GM23338 (cell line): ENCODE results near the gene DOCK4. TPM values are rescaled to one million over a fixed set of nuclear protein-coding genes. Genes with fewer than 3 reads are reported as not detected.

ENCODE experiments used
- ATAC-seq: fragments of 200-7000 bp; cut with Tn5 transposase; 3 replicates; pipeline ENCODE4 v1.9.1; 2020
- DNase-seq: peaks from one replicate; pipeline ENCODE4 v3.0.0-alpha.2; 2015; ENCODE audit warnings: low spot score
- H2AFZ ChIP-seq: fragments of 200-600 bp; sonication (generic); 2 replicates; pipeline ENCODE4 v1.8.0; 2016; ENCODE audit warnings: antibody characterized with exemption, mild to moderate bottlenecking, moderate library complexity
- H3F3A ChIP-seq: fragments of 200-600 bp; sonication (generic); replicated peaks from 2 replicates; pipeline ENCODE4 v1.8.0; 2017; ENCODE audit warnings: antibody characterized with exemption, mixed run types, low read depth
- H3K27ac ChIP-seq: fragments of 200-600 bp; sonication (generic); 2 replicates; pipeline ENCODE4 v1.6.1; 2016; ENCODE audit warnings: low read depth
- H3K27me3 ChIP-seq: fragments of 200-600 bp; sonication (generic); 2 replicates; pipeline ENCODE4 v1.8.0; 2016; ENCODE audit warnings: mild to moderate bottlenecking, mixed run types, moderate library complexity; ENCODE audit not compliant: insufficient read depth
- H3K36me3 ChIP-seq: fragments of 200-600 bp; sonication (generic); 2 replicates; pipeline ENCODE4 v1.8.0; 2016; ENCODE audit warnings: mild to moderate bottlenecking; ENCODE audit not compliant: insufficient read depth
- H3K4me1 ChIP-seq: fragments of 200-600 bp; sonication (generic); 2 replicates; pipeline ENCODE4 v1.8.0; 2016; ENCODE audit warnings: mild to moderate bottlenecking, moderate library complexity; ENCODE audit not compliant: insufficient read depth
- H3K4me2 ChIP-seq: fragments of 200-600 bp; sonication (generic); 2 replicates; pipeline ENCODE4 v1.7.1; 2017; ENCODE audit warnings: mixed run types
- H3K4me3 ChIP-seq: fragments of 200-600 bp; sonication (generic); 2 replicates; pipeline ENCODE4 v1.6.1; 2016; ENCODE audit warnings: mixed run types
- H3K79me2 ChIP-seq: fragments of 200-600 bp; sonication (generic); replicated peaks from 2 replicates; pipeline ENCODE4 v1.8.0; 2017; ENCODE audit warnings: mild to moderate bottlenecking; ENCODE audit not compliant: insufficient read depth
- H3K9me2 ChIP-seq: fragments of 200-600 bp; sonication (generic); 2 replicates; pipeline ENCODE4 v1.8.0; 2017; ENCODE audit not compliant: insufficient read depth
- H4K20me1 ChIP-seq: fragments of 200-600 bp; sonication (generic); replicated peaks from 2 replicates; pipeline ENCODE4 v1.8.0; 2017; ENCODE audit warnings: mild to moderate bottlenecking; ENCODE audit not compliant: insufficient read depth
- H3K27ac Mint-ChIP-seq: 2 replicates; pipeline ENCODE4 v1.8.0; 2020; ENCODE audit warnings: inconsistent platforms, mild to moderate bottlenecking, moderate library complexity, mixed read lengths
- H3K27me3 Mint-ChIP-seq: 3 replicates; pipeline ENCODE4 v1.8.0; 2022; ENCODE audit warnings: low read depth, mild to moderate bottlenecking, moderate library complexity, mixed read lengths, inconsistent platforms; ENCODE audit not compliant: insufficient read depth, poor library complexity
- H3K36me3 Mint-ChIP-seq: 3 replicates; pipeline ENCODE4 v1.8.0; 2021; ENCODE audit warnings: low read depth, mild to moderate bottlenecking, inconsistent platforms, moderate library complexity, mixed read lengths
- H3K4me1 Mint-ChIP-seq: 3 replicates; pipeline ENCODE4 v1.8.0; 2020; ENCODE audit warnings: mild to moderate bottlenecking, inconsistent platforms, mixed read lengths
- H3K4me3 Mint-ChIP-seq: 3 replicates; pipeline ENCODE4 v1.8.0; 2021; ENCODE audit warnings: moderate library complexity, mild to moderate bottlenecking, inconsistent platforms, mixed read lengths
- H3K9me3 Mint-ChIP-seq: 3 replicates; pipeline ENCODE4 v1.8.0; 2020; ENCODE audit warnings: moderate library complexity, mild to moderate bottlenecking, inconsistent platforms, mixed read lengths
- CREB1 ChIP-seq: fragments of 250-450 bp; sonication (Bioruptor Pico); IDR thresholded peaks from 2 replicates; pipeline ENCODE4 v1.5.0; 2020; ENCODE audit warnings: low read depth, mild to moderate bottlenecking, moderate library complexity
- ETS1 ChIP-seq: IDR thresholded peaks from 2 replicates; pipeline ENCODE4 v1.6.1; 2016; ENCODE audit warnings: antibody characterized with exemption
- EZH2 ChIP-seq: fragments of 200-600 bp; sonication (generic); IDR thresholded peaks from one replicate; pipeline ENCODE4 v1.8.0; 2017; ENCODE audit warnings: antibody characterized with exemption, mild to moderate bottlenecking, low read depth; ENCODE audit not compliant: unreplicated experiment
- STAT1 ChIP-seq: IDR thresholded peaks from one replicate; pipeline ENCODE4 v1.6.1; 2016; ENCODE audit warnings: antibody characterized with exemption; ENCODE audit not compliant: unreplicated experiment
- ZNF331 ChIP-seq: fragments of 250-450 bp; sonication (Bioruptor Pico); IDR thresholded peaks from 2 replicates; pipeline ENCODE4 v1.5.0; 2020; ENCODE audit warnings: low read depth, mild to moderate bottlenecking, moderate library complexity
- polyA plus RNA-seq: library from polyadenylated mRNA; unstranded; fragments of >200 nt; fragmentation: Nextera tagmentation; extraction: Ambion mirVana; gene quantifications from 2 replicates; pipeline ENCODE4 v1.2.1, GENCODE V29; 2016
- total RNA-seq: library from RNA; depleted of rRNA; stranded (reverse); fragments of >200 nt; shearing (Covaris generic); gene quantifications from 2 replicates; pipeline ENCODE4 v1.2.3, GENCODE V29; 2014
- TF ChIP-seq, protein P1 (sequence below): fragments of 250-450 bp; sonication (Bioruptor Pico); IDR thresholded peaks from 2 replicates; pipeline ENCODE4 v1.5.0; 2020; ENCODE audit warnings: mild to moderate bottlenecking, moderate library complexity
- TF ChIP-seq, protein P2 (sequence below): IDR thresholded peaks from one replicate; pipeline ENCODE4 v1.6.1; 2018; ENCODE audit warnings: antibody characterized with exemption; ENCODE audit not compliant: unreplicated experiment

The DOCK4 gene
- total and polyA plus RNA-seq, 2 experiments from 2014 or later = 6.3 to 33.8 TPM

GRCh38 chr7:112255388-112255720 is 49.2 kb upstream of the DOCK4 start (continued):
- no peak for TF ChIP-seq ETS1
- TF ChIP-seq, protein P1, sequence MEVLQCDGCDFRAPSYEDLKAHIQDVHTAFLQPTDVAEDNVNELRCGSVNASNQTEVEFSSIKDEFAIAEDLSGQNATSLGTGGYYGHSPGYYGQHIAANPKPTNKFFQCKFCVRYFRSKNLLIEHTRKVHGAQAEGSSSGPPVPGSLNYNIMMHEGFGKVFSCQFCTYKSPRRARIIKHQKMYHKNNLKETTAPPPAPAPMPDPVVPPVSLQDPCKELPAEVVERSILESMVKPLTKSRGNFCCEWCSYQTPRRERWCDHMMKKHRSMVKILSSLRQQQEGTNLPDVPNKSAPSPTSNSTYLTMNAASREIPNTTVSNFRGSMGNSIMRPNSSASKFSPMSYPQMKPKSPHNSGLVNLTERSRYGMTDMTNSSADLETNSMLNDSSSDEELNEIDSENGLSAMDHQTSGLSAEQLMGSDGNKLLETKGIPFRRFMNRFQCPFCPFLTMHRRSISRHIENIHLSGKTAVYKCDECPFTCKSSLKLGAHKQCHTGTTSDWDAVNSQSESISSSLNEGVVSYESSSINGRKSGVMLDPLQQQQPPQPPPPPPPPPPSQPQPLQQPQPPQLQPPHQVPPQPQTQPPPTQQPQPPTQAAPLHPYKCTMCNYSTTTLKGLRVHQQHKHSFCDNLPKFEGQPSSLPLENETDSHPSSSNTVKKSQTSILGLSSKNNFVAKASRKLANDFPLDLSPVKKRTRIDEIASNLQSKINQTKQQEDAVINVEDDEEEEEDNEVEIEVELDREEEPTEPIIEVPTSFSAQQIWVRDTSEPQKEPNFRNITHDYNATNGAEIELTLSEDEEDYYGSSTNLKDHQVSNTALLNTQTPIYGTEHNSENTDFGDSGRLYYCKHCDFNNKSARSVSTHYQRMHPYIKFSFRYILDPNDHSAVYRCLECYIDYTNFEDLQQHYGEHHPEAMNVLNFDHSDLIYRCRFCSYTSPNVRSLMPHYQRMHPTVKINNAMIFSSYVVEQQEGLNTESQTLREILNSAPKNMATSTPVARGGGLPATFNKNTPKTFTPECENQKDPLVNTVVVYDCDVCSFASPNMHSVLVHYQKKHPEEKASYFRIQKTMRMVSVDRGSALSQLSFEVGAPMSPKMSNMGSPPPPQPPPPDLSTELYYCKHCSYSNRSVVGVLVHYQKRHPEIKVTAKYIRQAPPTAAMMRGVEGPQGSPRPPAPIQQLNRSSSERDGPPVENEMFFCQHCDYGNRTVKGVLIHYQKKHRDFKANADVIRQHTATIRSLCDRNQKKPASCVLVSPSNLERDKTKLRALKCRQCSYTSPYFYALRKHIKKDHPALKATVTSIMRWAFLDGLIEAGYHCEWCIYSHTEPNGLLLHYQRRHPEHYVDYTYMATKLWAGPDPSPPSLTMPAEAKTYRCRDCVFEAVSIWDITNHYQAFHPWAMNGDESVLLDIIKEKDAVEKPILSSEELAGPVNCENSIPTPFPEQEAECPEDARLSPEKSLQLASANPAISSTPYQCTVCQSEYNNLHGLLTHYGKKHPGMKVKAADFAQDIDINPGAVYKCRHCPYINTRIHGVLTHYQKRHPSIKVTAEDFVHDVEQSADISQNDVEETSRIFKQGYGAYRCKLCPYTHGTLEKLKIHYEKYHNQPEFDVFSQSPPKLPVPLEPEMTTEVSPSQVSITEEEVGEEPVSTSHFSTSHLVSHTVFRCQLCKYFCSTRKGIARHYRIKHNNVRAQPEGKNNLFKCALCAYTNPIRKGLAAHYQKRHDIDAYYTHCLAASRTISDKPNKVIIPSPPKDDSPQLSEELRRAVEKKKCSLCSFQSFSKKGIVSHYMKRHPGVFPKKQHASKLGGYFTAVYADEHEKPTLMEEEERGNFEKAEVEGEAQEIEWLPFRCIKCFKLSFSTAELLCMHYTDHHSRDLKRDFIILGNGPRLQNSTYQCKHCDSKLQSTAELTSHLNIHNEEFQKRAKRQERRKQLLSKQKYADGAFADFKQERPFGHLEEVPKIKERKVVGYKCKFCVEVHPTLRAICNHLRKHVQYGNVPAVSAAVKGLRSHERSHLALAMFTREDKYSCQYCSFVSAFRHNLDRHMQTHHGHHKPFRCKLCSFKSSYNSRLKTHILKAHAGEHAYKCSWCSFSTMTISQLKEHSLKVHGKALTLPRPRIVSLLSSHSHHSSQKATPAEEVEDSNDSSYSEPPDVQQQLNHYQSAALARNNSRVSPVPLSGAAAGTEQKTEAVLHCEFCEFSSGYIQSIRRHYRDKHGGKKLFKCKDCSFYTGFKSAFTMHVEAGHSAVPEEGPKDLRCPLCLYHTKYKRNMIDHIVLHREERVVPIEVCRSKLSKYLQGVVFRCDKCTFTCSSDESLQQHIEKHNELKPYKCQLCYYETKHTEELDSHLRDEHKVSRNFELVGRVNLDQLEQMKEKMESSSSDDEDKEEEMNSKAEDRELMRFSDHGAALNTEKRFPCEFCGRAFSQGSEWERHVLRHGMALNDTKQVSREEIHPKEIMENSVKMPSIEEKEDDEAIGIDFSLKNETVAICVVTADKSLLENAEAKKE (CRISPR knock-in tag) = no peak
- TF ChIP-seq STAT1 = no peak
- TF ChIP-seq CREB1 (CRISPR knock-in tag) = no peak

- no peaks in the 10 kb centered on the region for H3K9me2 ChIP-seq
- no peaks in the 10 kb centered on the region for H3K36me3 ChIP-seq
- peak overlapping the region; percentile 10; the same call in 1 of the 2 replicates for H3K4me2 ChIP-seq
- H2AFZ ChIP-seq = no peak overlapping the region
- Mint-ChIP-seq H3K4me3 (no peak overlapping the region), H3K36me3 (no peaks in the 10 kb centered on the region), H3K4me1 (peaks cover 61% of the 10 kb centered on the region), H3K9me3 (no peaks in the 10 kb centered on the region), H3K27me3 (peaks cover 4% of the 10 kb centered on the region), H3K27ac (0 out of 2 replicates have a peak overlapping the region, but pooled peaks have one; percentile 13)
- H3F3A ChIP-seq = no peaks in the 10 kb centered on the region
- DNase-seq (no peak), ATAC-seq (no peak)
- H3K27ac ChIP-seq = no peak overlapping the region
- peaks cover 70% of the 10 kb centered on the region for H3K79me2 ChIP-seq
- peaks cover 55% of the 10 kb centered on the region for H3K4me1 ChIP-seq
- H4K20me1 ChIP-seq = no peaks in the 10 kb centered on the region
- H3K4me3 ChIP-seq = no peak overlapping the region
- peaks cover 12% of the 10 kb centered on the region for H3K27me3 ChIP-seq
- TF ChIP-seq EZH2 (no peak), ZNF331 (CRISPR knock-in tag) (no peak), CREB1 (CRISPR knock-in tag) (no peak)
- TF ChIP-seq, protein P2, sequence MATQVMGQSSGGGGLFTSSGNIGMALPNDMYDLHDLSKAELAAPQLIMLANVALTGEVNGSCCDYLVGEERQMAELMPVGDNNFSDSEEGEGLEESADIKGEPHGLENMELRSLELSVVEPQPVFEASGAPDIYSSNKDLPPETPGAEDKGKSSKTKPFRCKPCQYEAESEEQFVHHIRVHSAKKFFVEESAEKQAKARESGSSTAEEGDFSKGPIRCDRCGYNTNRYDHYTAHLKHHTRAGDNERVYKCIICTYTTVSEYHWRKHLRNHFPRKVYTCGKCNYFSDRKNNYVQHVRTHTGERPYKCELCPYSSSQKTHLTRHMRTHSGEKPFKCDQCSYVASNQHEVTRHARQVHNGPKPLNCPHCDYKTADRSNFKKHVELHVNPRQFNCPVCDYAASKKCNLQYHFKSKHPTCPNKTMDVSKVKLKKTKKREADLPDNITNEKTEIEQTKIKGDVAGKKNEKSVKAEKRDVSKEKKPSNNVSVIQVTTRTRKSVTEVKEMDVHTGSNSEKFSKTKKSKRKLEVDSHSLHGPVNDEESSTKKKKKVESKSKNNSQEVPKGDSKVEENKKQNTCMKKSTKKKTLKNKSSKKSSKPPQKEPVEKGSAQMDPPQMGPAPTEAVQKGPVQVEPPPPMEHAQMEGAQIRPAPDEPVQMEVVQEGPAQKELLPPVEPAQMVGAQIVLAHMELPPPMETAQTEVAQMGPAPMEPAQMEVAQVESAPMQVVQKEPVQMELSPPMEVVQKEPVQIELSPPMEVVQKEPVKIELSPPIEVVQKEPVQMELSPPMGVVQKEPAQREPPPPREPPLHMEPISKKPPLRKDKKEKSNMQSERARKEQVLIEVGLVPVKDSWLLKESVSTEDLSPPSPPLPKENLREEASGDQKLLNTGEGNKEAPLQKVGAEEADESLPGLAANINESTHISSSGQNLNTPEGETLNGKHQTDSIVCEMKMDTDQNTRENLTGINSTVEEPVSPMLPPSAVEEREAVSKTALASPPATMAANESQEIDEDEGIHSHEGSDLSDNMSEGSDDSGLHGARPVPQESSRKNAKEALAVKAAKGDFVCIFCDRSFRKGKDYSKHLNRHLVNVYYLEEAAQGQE = no peak
Observed at GRCh38 chr7:112254709-112255387, 48.6 kb upstream of the DOCK4 start.
